HG02798 (cell line): ENCODE data around the gene OR8B3.
"Not testable (repeated sequence)": the region's sequence is repeated elsewhere in the genome, so short reads cannot be mapped to it uniquely, and the experiment has no call there.

Experiments used
- ATAC-seq: cut with Tn5 transposase; IDR thresholded peaks from one replicate; pipeline ENCODE4 v1.9.1; 2021; ENCODE audit warnings: mild to moderate bottlenecking; ENCODE audit not compliant: unreplicated experiment, poor library complexity

The OR8B3 gene, protein sequence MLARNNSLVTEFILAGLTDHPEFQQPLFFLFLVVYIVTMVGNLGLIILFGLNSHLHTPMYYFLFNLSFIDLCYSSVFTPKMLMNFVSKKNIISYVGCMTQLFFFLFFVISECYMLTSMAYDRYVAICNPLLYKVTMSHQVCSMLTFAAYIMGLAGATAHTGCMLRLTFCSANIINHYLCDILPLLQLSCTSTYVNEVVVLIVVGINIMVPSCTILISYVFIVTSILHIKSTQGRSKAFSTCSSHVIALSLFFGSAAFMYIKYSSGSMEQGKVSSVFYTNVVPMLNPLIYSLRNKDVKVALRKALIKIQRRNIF

GRCh38 chr11:124398924-124399323, at the start of gene OR8B3:
Gene OR8B3 (minus strand): TSS chr11:124399024. CDS start chr11:124397351, 1,673 bp downstream.
- no peak for ATAC-seq

DNA sequence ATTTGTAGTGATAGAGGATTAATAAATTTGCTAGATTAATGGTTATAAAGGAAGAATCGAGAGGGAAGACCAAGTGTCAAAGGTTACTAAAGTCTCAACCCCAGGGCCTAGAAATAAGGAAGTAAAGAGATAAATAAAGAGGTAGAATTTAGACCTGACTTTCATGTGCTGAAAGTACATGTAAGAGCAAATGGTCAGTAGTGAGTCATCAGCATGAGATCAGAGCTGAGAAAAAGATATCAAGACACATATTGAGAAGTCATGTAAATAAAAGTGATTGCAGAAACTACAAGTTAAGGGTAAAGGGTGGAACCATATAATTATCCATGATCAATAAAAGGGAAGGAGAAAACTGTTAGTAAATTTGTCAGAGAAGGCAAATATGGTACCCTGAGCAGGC, 48.1 kb upstream of the OR8B3 start:
- no peak for ATAC-seq

- no peak for ATAC-seq
Measured at GRCh38 chr11:124445646-124446150, 46.9 kb upstream of the OR8B3 start, which contains the start of gene OR8B8. Gene OR8B8 (minus strand): TSS chr11:124445696. CDS start chr11:124441085, 4,611 bp downstream.

- no peak for ATAC-seq
Measured at GRCh38 chr11:124442847-124443246, 44.0 kb upstream of the OR8B3 start.

- ATAC-seq, result no peak
Measured at GRCh38 chr11:124442442-124442841, 43.6 kb upstream of the OR8B3 start.

DNA sequence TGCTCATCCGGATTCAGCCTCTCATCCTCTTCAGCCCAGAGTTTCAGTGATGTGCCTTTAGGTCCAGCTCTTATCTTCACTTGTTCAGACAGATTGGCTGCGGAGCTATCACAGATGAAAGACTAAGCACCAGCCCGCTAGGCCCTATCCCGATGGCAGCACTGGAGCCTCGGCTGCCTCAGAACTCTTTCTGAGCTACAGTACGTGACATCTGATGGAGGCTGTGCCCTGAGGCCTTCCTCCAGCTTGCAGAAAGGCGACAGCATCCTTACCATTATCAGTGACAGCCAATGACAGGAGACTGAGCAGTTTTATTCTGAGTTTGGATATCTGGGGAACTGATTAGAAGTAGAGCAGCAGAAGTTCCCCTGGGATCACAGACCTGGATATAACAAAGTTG, 42.7 kb upstream of the OR8B3 start:
- ATAC-seq, result no peak

DNA sequence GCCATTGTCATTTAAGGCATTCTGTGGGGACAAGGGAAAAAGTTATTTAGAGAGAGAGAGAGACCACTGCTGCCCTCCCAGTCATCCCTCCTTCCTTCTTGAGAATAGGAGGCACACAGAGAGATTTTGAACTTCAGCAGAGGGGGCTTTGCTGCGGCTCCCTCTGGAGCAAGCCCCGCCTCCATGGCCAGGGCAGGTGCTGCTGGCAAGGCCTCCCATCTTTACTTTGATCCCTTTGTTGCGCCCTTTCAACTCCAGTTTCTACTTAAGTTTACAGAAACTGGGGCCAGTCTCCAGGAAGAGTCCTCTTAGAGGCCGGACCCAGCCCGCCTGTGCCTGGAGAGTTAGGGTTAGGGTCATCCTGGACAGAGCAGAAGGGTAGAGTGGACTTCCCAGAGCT, 42.3 kb upstream of the OR8B3 start:
- ATAC-seq, result no peak

- no peak for ATAC-seq
Measured at GRCh38 chr11:124440608-124441007, 41.8 kb upstream of the OR8B3 start.

GRCh38 chr11:124434699-124435098, 35.9 kb upstream of the OR8B3 start:
- ATAC-seq, result no peak

- ATAC-seq, result no peak
Measured at GRCh38 chr11:124429599-124429998, 30.8 kb upstream of the OR8B3 start.

DNA sequence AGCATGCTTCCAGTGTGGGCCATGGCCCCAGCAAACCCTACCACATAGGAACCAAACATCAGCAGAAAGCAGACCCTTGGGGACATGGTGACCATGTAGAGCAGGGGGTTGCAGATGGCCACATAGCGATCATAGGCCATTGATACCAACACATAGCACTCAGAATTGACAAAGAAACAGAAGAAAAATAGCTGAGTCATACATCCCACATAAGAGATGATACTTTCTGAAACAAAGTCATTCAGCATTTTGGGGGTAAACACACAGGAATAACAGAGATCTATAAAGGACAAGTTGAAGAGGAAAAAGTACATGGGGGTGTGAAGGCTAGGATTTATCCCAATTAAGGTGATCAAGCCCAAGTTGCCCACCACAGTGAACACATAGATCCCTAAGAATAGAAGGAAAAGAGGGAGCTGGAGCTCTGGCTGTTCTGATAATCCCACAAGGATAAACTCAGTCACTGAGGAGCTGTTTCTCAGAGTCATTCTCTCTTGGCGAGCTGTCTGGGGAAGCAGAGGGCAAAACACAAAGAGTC, 25.6 kb upstream of the OR8B3 start, which contains the start of gene OR8B4:
TSS of gene OR8B4 (minus strand) at position 488 of the 538 bp plus-strand sequence. CDS start at position 488, 0 bp downstream.
- no peak for ATAC-seq

GRCh38 chr11:124421043-124421442, 22.2 kb upstream of the OR8B3 start:
- no peak for ATAC-seq

DNA sequence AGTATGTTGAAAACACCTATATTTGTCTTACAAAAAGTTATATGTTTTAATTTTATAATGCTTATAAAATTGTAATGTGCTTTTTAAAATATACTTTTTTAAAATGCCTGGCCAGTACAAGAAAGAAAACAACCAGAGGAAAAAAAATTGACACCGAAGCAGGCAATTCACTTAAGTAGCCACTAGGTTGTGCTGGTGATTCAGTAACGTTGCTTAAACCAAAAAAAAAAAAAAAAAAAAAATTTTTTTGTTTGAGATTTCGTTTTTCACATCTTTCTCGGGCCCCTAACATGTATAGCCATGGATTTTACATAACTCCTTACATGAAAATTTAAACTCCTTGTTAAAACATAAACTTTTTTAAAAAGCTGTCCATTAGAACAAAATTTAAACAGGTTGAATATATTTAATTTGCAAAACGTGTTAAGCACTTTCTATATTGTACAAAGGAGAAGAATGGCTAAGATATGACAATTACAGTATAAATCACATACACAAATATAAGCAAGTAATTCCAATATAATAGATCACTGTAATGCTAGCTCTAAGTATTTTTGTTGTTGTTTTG, 16.6 kb upstream of the OR8B3 start:
- ATAC-seq, result peak; percentile 49

DNA sequence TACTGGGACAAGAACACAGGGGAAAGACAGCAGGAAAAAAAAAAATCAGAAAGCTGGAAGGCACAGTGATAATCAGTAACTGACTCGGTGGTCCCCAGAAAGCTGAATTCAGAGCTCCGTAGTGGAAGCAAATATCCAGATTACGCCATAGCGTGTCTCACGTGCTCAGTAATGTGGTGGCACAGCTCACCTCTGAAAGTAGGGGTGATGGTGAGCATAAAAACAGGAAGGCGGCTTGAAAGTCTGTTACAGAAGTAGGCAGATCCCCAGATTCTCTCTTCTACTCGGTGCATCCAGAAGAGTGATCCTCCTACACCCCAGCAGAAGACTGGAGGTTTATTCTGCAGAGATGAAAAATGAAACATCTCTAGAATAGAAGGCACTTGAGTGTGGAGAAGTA, 11.1 kb upstream of the OR8B3 start:
- no peak for ATAC-seq

- no peak for ATAC-seq
Measured at GRCh38 chr11:124405581-124405980, 6.8 kb upstream of the OR8B3 start.

GRCh38 chr11:124403186-124403585, 4.4 kb upstream of the OR8B3 start:
- ATAC-seq, result not testable (repeated sequence)

GRCh38 chr11:124402326-124402922, 3.6 kb upstream of the OR8B3 start:
- peak; percentile 90 for ATAC-seq

DNA sequence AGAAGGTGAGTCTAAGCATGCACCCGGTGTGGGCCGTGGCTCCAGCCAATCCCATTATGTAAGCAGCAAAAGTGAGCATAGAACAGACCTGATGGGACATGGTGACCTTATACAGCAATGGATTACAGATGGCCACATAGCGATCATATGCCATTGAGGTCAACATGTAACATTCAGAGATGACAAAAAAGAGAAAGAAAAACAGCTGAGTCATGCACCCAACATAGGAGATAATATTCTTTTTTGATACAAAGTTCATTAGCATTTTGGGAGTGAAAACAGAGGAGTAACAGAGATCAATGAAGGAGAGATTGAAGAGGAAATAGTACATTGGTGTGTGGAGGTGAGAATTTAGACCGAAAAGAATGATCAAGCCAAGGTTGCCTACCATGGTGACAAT, 2.0 kb downstream of the OR8B3 start:
- not testable (repeated sequence) for ATAC-seq

DNA sequence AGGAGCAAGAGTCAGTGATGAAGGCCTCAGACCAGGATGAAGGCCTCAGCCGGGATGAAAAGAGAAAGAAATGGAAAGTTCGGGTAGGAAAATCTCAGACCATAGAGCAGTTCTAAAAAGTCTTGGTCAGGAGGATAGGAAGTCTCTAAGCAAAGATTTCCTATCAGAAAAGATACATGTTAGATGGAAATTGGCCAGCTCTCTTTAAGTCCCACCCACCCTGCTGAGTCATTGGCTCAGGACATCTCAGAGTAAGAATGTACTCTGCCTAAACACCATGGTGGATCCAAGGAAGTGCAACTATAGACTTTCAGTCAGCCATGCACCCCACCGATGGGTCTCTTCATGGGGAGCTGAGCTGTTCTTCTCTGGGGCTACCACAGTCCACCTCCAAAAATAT, 4.4 kb downstream of the OR8B3 start:
- no peak for ATAC-seq

GRCh38 chr11:124384399-124384798, 14.4 kb downstream of the OR8B3 start, which contains the start of gene OR8B2:
Gene OR8B2 (minus strand): TSS chr11:124384499. CDS start chr11:124383343, 1,156 bp downstream.
- no peak for ATAC-seq

DNA sequence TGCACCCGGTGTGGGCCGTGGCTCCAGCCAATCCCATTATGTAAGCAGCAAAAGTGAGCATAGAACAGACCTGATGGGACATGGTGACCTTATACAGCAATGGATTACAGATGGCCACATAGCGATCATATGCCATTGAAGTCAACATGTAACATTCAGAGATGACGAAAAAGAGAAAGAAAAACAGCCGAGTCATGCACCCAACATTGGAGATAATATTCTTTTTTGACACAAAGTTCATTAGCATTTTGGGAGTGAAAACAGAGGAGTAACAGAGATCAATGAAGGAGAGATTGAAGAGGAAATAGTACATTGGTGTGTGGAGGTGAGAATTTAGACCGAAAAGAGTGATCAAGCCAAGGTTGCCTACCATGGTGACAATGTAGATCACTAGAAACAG, 16.0 kb downstream of the OR8B3 start:
- not testable (repeated sequence) for ATAC-seq
